ENCODE measurements around the gene FHL3. TPM values are rescaled to one million over a fixed set of nuclear protein-coding genes. Genes with fewer than 3 reads are reported as not detected.

The FHL3 gene
- total and polyA plus RNA-seq, 4 donors, result 29.9 to 67.9 (median 48.2) TPM

DNA sequence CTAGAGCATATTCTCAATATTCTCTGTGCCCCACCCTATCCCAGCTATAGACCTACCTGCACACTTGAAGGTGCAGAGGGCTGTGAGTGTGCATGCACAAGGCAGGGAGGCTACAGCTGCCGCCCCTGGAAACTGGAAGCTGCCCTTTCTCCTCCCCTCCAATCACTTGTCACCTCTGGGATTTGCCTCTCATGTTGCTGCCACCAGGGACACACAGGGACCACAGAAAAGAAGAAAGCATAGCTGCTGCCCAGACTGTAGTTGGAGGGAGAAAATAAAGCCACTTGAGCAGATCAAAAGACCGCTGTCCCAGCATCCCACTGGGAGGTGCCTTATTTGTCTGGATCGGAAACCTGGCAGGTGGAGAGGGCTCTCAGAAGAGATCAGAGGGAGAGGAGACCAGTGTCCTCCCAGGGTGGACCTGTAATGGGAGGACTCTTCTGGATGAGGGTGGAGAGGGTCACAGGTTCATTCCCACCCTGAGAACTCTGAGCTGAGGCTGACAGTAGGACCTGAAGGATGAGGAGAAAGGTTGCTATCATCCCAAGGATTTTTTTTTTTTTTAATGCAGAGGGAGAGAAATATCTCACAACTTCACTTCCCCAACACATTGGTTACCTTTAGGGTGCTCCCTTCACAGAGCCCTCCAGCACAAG is 50.9 kb downstream of the FHL3 start:
- H3K36me3 ChIP-seq (ENCODE audit: control insufficient read depth in 1 of 2, insufficient read depth in 2 of 2, low read length in 1 of 2), result peaks cover 3 to 5% of the 10 kb centered on the region in 2 donors
- WGBS, 2 donors, result 59 to 61% methylated on average over 3 of the region's 3 CpGs
- no peak overlapping the region for H3K27ac ChIP-seq (ENCODE audit: low read depth in 1 of 2, low read length in 2 of 2)
- ATAC-seq (ENCODE audit: low FRiP score), result no peak
- H3K27me3 ChIP-seq (ENCODE audit: control insufficient read depth in 1 of 2, insufficient read depth in 2 of 2, low read length in 1 of 2), result no peaks in the 10 kb centered on the region
- no peaks in the 10 kb centered on the region for H3K9me3 ChIP-seq (ENCODE audit: control insufficient read depth, low read length)
- DNase-seq, result no peak
- no peak overlapping the region for H3K4me3 ChIP-seq (ENCODE audit: low read length in 2 of 2)
- no peaks in the 10 kb centered on the region for H3K4me1 ChIP-seq (ENCODE audit: control insufficient read depth in 1 of 2, insufficient read depth in 2 of 2, low read length in 2 of 2)
- intact Hi-C loops (cut with DNase I), result no loop called here

DNA sequence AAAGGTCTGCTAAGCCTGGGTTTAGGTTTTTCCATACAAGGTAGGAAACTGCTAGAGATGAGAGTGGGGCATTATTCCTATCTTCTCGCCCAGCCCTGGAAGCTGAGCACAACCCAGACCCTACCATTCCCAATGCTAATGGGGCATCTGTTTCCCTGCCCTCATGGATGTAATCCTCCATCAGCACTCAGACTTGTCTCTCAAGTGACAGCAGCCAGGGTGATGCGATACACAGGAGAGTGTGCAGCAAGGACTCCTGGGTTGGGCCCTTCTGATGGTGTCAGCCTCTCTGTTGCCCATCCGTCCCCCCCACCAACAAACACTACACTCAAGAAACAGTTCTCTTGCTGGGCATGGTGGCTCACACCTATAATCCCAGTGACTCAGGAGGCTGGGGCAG is 52.6 kb downstream of the FHL3 start:
- no peak for DNase-seq

DNA sequence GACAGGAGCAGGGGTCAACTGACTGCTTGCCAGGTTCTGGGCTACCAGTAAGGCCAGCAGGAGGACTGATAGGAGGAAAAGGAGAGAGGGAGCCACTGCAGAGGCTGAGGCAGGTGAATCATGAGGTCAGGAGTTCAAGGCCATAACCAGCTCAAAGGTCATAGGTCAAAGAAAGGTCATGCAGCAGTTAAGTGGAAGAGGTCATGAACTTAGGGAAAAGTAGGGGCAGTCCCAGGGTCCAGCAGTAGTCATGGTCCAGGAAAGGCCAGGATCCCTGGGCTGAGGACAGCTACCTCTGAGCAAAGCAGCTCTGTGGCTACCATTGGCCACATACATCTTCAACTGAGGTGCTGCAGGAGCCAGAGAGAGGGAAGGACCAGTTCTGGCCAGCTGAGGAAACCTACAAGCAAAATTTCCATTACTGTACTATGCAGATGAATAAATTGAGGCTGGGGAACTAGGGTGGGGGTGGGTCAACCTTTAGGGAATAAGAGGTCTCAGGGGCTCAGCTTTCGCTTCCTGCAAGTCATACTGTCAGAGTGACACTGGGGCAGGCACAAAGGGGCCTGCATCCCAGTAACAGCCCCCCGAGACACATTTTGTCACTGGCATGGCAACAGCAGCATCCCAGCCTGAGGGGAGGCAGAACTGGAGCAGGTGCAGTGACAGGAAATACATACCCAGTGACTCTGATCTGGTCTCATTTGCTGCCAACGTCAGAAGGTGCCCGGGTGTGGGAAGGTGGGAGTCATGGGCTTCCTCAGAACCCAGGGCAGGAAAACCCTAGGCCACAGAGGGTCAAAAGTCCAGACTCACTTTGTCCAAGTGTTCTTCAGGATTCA is 53.3 kb downstream of the FHL3 start:
- intact Hi-C loops (cut with DNase I), result no loop called here
- H3K4me1 ChIP-seq (ENCODE audit: control insufficient read depth in 1 of 2, insufficient read depth in 2 of 2, low read length in 2 of 2), result no peaks in the 10 kb centered on the region
- no peaks in the 10 kb centered on the region for H3K9me3 ChIP-seq (ENCODE audit: control insufficient read depth, low read length)
- DNase-seq (peak in 1 of 2 donors; percentile 34), ATAC-seq (ENCODE audit: low FRiP score) (no peak)
- no peaks in the 10 kb centered on the region for H3K36me3 ChIP-seq (ENCODE audit: control insufficient read depth in 1 of 2, insufficient read depth in 2 of 2, low read length in 1 of 2)
- whole genome bisulfite sequencing, 2 donors, result 78 to 88% methylated on average over 4 of the region's 4 CpGs
- no peaks in the 10 kb centered on the region for H3K27me3 ChIP-seq (ENCODE audit: control insufficient read depth in 1 of 2, insufficient read depth in 2 of 2, low read length in 1 of 2)
- H3K4me3 ChIP-seq (ENCODE audit: low read length in 2 of 2), result no peak overlapping the region
- no peak overlapping the region for H3K27ac ChIP-seq (ENCODE audit: low read depth in 1 of 2, low read length in 2 of 2)

More for the DNA sequence above, 52.6 kb downstream of the FHL3 start:
- 89 to 91% methylated on average over 3 of the region's 3 CpGs for WGBS, 2 donors
- ATAC-seq (ENCODE audit: low FRiP score), result no peak
- Histone ChIP-seq H3K4me1 (ENCODE audit: control insufficient read depth in 1 of 2, insufficient read depth in 2 of 2, low read length in 2 of 2) (no peaks in the 10 kb centered on the region), H3K4me3 (ENCODE audit: low read length in 2 of 2) (no peak overlapping the region), H3K27me3 (ENCODE audit: control insufficient read depth in 1 of 2, insufficient read depth in 2 of 2, low read length in 1 of 2) (no peaks in the 10 kb centered on the region), H3K36me3 (ENCODE audit: control insufficient read depth in 1 of 2, insufficient read depth in 2 of 2, low read length in 1 of 2) (peaks cover 0 to 4% of the 10 kb centered on the region in 2 donors), H3K9me3 (ENCODE audit: control insufficient read depth, low read length) (no peaks in the 10 kb centered on the region), H3K27ac (ENCODE audit: low read depth in 1 of 2, low read length in 2 of 2) (no peak overlapping the region)
- intact Hi-C loops (cut with DNase I), result no loop called here

DNA sequence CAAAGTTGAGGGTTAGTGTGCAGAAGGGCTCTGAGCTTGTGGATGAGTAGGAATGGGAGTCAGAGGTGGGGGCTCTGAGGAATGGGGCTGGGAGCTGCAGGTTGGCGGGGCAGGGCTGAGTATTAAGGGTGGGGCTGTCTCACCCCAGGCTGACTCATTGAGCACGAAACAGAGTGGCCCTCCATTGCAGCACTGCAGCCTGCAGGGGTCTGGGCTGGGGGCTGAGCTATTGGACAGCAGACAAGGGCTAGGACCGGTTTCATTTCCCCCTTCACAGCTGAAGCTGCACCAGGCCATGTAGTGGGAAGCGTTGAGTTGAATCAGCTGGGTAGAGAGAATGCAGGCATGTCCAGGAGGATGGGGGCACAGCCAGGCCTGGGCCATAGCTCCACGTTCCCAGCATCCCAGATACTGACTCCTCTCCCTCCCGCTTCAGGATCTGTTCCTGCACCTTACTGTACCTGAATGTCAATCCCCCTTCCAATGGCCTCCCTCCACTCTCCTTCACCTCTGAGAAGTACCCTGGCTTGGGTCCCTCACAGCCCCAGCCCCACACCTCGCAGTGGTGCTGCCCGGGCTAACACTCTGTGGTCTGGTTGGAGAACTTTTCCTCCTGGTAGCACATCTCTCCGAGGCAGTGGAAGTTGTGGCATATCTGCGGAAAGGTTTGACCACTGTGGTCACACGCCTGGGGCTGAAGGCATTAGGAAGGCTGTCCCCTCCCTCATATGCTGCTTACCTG is 54.1 kb downstream of the FHL3 start:
- H3K27ac ChIP-seq (ENCODE audit: low read depth in 1 of 2, low read length in 2 of 2), result no peak overlapping the region
- no peaks in the 10 kb centered on the region for H3K36me3 ChIP-seq (ENCODE audit: control insufficient read depth in 1 of 2, insufficient read depth in 2 of 2, low read length in 1 of 2)
- ATAC-seq (ENCODE audit: low FRiP score) (no peak), DNase-seq (peak in 1 of 2 donors; percentile 55)
- no peaks in the 10 kb centered on the region for H3K9me3 ChIP-seq (ENCODE audit: control insufficient read depth, low read length)
- H3K4me3 ChIP-seq (ENCODE audit: low read length in 2 of 2), result no peak overlapping the region
- no peaks in the 10 kb centered on the region for H3K27me3 ChIP-seq (ENCODE audit: control insufficient read depth in 1 of 2, insufficient read depth in 2 of 2, low read length in 1 of 2)
- intact Hi-C loops (cut with DNase I), result no loop called here
- H3K4me1 ChIP-seq (ENCODE audit: control insufficient read depth in 1 of 2, insufficient read depth in 2 of 2, low read length in 2 of 2), result no peaks in the 10 kb centered on the region
- WGBS, 2 donors, result 84 to 87% methylated on average over 11 of the region's 11 CpGs

DNA sequence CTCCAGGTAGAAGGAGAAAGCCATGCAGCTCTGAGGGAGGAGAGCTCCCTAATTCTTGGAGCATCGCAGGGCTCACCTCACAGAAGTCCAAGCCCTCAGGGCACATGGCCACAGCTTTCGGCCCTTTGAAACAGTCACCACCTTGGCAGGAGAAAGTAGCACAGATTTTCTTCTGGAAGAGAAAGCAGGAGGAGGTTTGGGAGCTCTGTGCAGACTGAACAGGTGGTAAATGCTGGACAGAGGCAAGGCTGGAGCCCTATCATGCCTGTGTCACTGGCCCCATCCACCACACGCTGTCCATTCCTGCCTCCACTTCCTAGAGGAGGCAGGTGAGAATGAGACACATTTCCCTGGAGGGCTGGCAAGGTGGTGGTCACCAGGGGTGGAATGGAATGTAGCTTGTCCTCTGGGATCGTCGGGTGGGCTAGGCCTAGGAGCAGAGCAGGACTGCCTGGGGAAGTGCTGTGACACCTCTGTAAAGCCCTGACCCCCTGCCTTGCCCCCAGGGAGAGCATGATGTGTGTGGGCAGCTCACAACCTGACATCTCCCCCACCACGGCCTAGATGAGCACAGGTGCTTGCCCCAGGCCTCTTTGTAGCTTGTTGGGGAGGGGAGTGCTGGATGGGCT is 55.7 kb downstream of the FHL3 start:
- ATAC-seq (ENCODE audit: low FRiP score), result no peak
- Histone ChIP-seq H3K9me3 (ENCODE audit: control insufficient read depth, low read length) (no peaks in the 10 kb centered on the region), H3K36me3 (ENCODE audit: control insufficient read depth in 1 of 2, insufficient read depth in 2 of 2, low read length in 1 of 2) (no peaks in the 10 kb centered on the region), H3K27me3 (ENCODE audit: control insufficient read depth in 1 of 2, insufficient read depth in 2 of 2, low read length in 1 of 2) (no peaks in the 10 kb centered on the region), H3K27ac (ENCODE audit: low read depth in 1 of 2, low read length in 2 of 2) (no peak overlapping the region), H3K4me1 (ENCODE audit: control insufficient read depth in 1 of 2, insufficient read depth in 2 of 2, low read length in 2 of 2) (no peaks in the 10 kb centered on the region), H3K4me3 (ENCODE audit: low read length in 2 of 2) (no peak overlapping the region)
- intact Hi-C loops (cut with DNase I), result loop anchor here in 1 of 2 donors (2.0 kb wide), 1 partner anchor 73 kb away; no protein-coding TSS in a partner anchor
- DNase-seq, result peak in 1 of 2 donors; percentile 57
- WGBS, 2 donors, result 65 to 67% methylated on average over 6 of the region's 6 CpGs

DNA sequence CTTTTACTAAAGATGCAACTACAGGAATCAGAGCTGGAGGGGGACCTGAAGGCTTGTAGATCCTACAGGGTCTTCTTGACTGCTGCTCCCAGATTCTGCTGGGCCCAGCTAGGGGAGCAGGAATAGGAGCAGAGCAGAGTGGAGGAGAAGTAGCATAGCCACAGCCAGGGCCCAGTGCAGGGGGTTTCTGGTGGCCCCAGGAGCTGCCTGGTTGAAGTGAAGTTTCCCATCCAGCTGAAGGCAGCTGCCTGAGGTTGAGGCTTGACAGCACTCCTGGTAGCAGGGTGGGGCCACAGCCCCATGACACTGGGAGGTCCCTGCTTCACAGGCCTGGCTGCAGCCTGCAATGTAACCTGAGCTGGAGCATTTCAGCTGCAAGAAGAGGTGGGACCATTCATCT is 56.5 kb downstream of the FHL3 start:
- no peaks in the 10 kb centered on the region for H3K36me3 ChIP-seq (ENCODE audit: control insufficient read depth in 1 of 2, insufficient read depth in 2 of 2, low read length in 1 of 2)
- ATAC-seq (ENCODE audit: low FRiP score) (no peak), DNase-seq (peak in 1 of 2 donors; percentile 63)
- H3K4me3 ChIP-seq (ENCODE audit: low read length in 2 of 2), result no peak overlapping the region
- H3K9me3 ChIP-seq (ENCODE audit: control insufficient read depth, low read length), result no peaks in the 10 kb centered on the region
- no peaks in the 10 kb centered on the region for H3K4me1 ChIP-seq (ENCODE audit: control insufficient read depth in 1 of 2, insufficient read depth in 2 of 2, low read length in 2 of 2)
- intact Hi-C loops (cut with DNase I), result loop anchor here in 1 of 2 donors (2.0 kb wide), 1 partner anchor 74 kb away; no protein-coding TSS in a partner anchor
- H3K27me3 ChIP-seq (ENCODE audit: control insufficient read depth in 1 of 2, insufficient read depth in 2 of 2, low read length in 1 of 2), result no peaks in the 10 kb centered on the region
- no peak overlapping the region for H3K27ac ChIP-seq (ENCODE audit: low read depth in 1 of 2, low read length in 2 of 2)

DNA sequence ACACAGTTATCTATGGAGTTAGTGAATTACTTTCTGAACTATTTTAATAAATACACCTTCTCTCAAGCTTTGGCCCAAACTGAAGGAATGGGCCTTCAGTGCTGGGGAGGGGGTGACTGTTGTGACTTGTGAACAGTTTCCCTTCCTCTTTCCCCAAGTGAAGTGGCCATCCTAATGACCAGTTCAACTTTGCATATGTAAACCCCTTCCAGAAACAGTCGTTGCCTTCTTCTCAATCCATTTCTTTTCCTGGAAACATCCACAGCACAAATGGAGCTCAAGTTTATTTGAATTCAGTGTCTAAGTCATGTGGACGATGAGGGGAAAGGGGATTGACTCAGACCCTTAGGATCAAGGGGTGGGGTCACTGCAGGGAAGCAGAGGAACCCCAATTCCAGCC is 57.1 kb downstream of the FHL3 start:
- H3K27ac ChIP-seq (ENCODE audit: low read depth in 1 of 2, low read length in 2 of 2), result no peak overlapping the region
- no peak for ATAC-seq (ENCODE audit: low FRiP score)
- no peaks in the 10 kb centered on the region for H3K4me1 ChIP-seq (ENCODE audit: control insufficient read depth in 1 of 2, insufficient read depth in 2 of 2, low read length in 2 of 2)
- DNase-seq, result no peak
- no peaks in the 10 kb centered on the region for H3K27me3 ChIP-seq (ENCODE audit: control insufficient read depth in 1 of 2, insufficient read depth in 2 of 2, low read length in 1 of 2)
- H3K36me3 ChIP-seq (ENCODE audit: control insufficient read depth in 1 of 2, insufficient read depth in 2 of 2, low read length in 1 of 2), result no peaks in the 10 kb centered on the region
- 51 to 59% methylated on average over 2 of the region's 2 CpGs for WGBS, 2 donors
- intact Hi-C loops (cut with DNase I), result loop anchor here in 1 of 2 donors (2.0 kb wide), 1 partner anchor 75 kb away; no protein-coding TSS in a partner anchor
- H3K4me3 ChIP-seq (ENCODE audit: low read length in 2 of 2), result no peak overlapping the region
- H3K9me3 ChIP-seq (ENCODE audit: control insufficient read depth, low read length), result no peaks in the 10 kb centered on the region

DNA sequence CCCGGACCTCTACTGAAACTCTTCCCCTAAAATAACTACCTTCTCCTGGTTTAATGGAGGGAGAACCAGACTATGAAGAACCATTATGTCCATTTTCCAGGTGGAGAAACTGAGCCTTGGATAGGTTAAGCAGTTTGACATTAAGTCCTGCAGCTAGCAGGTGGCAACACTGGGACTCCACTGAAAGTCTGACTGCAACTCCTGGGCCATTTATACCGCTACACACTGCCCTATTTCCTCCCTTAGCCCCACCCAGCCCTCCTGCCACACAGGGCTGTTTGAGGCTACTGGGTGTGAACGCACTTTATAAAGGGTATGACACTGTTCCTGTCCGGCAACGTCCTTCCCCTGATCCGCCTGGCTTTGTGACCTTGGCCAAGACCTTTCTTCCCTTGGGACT is 58.0 kb downstream of the FHL3 start:
- H3K4me1 ChIP-seq (ENCODE audit: control insufficient read depth in 1 of 2, insufficient read depth in 2 of 2, low read length in 2 of 2), result no peaks in the 10 kb centered on the region
- no peaks in the 10 kb centered on the region for H3K27me3 ChIP-seq (ENCODE audit: control insufficient read depth in 1 of 2, insufficient read depth in 2 of 2, low read length in 1 of 2)
- intact Hi-C loops (cut with DNase I), result no loop called here
- H3K4me3 ChIP-seq (ENCODE audit: low read length in 2 of 2), result no peak overlapping the region
- H3K9me3 ChIP-seq (ENCODE audit: control insufficient read depth, low read length), result no peaks in the 10 kb centered on the region
- 56 to 60% methylated on average over 6 of the region's 6 CpGs for WGBS, 2 donors
- H3K36me3 ChIP-seq (ENCODE audit: control insufficient read depth in 1 of 2, insufficient read depth in 2 of 2, low read length in 1 of 2), result no peaks in the 10 kb centered on the region
- ATAC-seq (ENCODE audit: low FRiP score) (no peak), DNase-seq (peak in 1 of 2 donors; percentile 49)
- no peak overlapping the region for H3K27ac ChIP-seq (ENCODE audit: low read depth in 1 of 2, low read length in 2 of 2)

Measured in aorta (tissue), 5 donors.